GM04504 (cell line): ENCODE results near the gene MNX1.

Experiments used
- DNase-seq: peaks from one replicate; pipeline ENCODE4 v3.0.0-alpha.2; 2012; ENCODE audit warnings: low read depth

MNX1 gene

DNA sequence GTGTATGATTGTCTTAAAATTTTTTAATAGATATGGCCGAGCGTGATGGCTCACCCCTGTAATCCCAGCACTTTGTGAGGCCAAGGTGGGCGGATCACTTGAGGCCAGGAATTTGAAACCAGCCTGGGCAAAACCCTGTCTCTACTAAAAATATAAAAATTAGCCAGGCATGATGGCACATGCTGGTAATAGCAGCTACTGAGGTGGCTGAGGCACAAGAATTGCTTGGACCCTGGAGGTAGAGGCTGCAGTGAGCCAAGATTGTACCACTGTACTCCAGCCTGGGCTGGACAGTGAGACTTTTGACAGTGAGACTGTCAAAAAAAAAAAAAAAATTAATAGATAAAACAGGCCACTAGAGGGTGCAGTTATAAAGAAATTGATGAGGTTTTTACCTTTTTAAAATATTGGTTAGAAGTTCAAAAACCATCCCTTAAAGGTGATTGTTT, 40.5 kb downstream of the MNX1 start:
- DNase-seq = peak; percentile 12

- no peak for DNase-seq
Measured at GRCh38 chr7:156968183-156968582, 42.3 kb downstream of the MNX1 start.

GRCh38 chr7:156966387-156966786, 44.1 kb downstream of the MNX1 start:
- DNase-seq = no peak

DNA sequence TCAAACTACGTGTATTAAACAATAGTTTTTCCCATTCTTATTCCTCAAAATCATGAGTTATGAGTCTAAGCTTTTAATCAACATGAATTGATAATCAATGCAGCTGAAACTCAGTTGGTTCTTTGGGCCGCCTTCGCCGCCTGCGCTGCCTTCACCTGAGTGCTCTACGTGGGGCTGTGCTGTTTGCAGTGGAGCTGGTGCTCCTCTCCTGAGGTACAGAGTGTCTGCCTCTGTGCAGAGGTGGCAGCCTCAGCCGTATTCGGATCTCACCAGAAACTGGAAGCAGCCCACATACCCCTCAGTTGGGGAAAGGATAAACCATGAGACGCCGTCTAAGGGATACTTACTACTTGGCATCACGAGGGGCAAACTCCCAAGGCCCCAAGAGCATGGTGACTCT, 45.5 kb downstream of the MNX1 start:
- DNase-seq = no peak

DNA sequence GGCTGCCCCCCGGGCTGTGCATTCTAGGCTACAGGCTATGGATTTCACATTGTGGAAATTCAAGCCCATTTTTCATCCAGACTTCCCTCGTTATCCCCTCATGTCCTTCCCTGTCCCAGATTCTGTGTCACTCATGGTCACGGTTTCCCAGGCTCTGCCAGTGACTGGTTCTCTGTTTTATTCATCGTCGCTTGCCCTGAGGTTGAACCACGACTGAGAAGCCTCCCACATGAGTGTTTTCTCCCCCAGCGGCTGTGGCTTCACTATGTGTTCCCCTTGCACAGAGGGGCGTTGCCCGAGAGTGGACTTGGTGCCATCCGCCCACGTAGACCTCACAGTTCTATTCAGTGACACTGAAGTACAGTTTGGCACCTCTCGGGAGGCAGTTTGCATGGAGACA, 47.0 kb downstream of the MNX1 start:
- DNase-seq = no peak

DNA sequence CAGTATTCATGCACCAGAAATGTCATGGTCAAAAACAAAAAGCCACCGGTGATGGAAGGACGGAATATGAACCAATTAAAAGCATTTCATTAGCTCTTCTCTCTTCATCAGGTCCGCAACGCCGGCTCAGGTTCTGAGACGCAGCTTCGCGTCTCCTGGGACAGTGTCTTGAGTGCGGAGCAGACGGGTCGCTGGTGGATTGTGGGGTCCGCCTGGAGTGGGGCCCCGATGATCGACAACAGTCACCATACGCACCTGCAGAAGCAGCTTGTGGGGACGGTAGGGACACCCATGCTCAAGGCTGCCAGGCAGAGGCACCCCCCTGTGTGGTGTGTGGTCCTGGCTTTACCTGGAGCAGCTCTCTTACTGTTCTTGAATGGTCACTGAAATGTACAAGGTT, 47.6 kb downstream of the MNX1 start:
- DNase-seq = no peak

DNA sequence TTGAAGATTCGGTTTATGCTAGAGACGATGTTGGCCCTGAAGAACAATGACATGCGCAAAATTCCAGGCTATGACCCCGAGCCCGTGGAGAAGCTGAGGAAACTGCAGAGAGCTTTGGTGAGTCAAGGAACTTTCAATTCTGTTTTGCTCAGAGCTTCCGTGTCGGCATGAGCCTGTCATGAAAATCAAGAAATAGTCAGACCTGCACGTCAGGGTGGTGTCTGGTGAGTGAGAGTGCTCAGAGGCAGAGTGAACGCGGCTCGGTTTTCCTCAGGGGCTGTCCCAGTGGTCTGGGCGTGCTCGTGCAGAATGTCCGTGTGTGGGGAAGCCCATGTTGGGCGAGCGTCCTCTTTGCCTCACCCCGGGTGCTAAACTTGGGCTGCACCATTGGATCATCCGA, 48.3 kb downstream of the MNX1 start:
- no peak for DNase-seq

- DNase-seq = no peak
Measured at GRCh38 chr7:156956727-156957126, 53.7 kb downstream of the MNX1 start.

DNA sequence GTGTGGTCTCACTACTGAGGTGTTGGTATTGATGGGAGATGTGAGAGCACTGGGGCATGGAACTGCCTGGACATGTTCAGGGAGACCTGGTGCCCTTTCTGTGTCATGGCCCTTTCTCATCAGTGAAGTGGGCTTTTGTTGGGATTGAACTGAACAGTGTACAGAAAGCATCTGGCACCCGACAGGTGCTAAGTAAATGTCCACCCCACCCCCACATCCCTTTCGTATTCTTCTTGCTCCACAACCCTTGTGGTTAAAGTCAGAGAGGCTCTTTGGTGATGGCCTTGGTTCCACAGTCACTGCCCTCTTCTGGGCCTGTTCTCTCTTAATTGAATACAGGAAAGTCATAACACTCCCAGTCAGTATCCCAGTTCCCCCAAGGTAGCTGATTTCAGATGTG, 55.5 kb downstream of the MNX1 start:
- DNase-seq = no peak
